ENCODE results near the gene FAM83C. TPM values are rescaled to one million over a fixed set of nuclear protein-coding genes. Genes with fewer than 3 reads are reported as not detected.

FAM83C gene
- total RNA-seq, 2 experiments from 2014 or later: not detected

- no peak for ATAC-seq
- no peak for DNase-seq
- Mint-ChIP-seq H3K27ac (no peak overlapping the region), H3K4me3 (no peak overlapping the region), H3K36me3 (ENCODE audit: low read depth) (peaks cover 8% of the 10 kb centered on the region), H3K4me1 (peaks cover 13% of the 10 kb centered on the region), H3K9me3 (ENCODE audit: low read depth) (no peaks in the 10 kb centered on the region), H3K27me3 (no peaks in the 10 kb centered on the region)
- CTCF ChIA-PET: no interaction called here
- intact Hi-C loops (cut with DNase I, micrococcal nuclease): no loop called here
- POLR2A ChIA-PET: interaction anchor here (1.1 kb wide), 1 partner anchor 14 kb away, joined by 3 read pairs; no protein-coding TSS in a partner anchor
Measured at GRCh38 chr20:35288325-35289060, 3.7 kb downstream of the FAM83C start.

DNA sequence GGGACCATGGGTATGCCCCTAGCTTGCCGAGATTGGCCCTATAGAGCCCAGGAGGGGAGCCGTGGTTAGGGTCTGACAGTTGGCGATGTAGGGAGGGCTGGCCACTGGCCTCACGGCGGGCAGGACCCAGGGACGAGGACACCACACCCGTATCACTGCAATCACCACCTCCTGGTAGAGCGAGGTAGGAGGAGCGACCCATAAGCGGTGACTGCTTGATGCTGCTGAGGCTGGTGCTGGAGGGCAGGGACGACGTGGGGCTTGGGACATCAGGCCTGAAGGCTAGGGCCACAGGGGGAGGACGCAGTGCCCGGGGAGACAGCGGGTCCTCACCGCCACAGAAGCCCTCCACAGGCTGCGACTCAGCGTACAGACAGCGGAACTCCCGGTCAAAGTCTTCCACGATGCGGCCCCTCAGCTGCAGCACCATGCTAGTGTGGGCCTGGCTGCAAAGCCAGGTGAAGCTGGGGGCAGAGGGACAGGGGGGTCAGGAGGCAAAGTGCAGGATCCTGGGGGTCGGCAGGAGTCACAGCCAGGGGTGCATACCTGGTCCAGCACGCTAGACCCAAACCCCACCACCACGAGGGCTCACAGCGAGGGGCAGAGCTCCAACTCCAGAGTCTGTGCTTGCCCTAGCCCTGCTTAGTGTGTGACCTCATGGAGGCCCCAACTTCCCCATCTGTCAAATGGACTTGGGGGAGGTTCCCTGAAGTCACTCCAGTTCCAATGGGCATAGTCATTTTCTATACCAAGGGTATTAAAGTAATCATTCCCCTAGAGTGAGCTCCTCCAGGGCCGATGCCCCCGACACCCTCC is 4.5 kb downstream of the FAM83C start:
- ATAC-seq (no peak), DNase-seq (no peak)
- ChIA-PET CTCF (no interaction called here), POLR2A (no interaction called here)
- intact Hi-C loops (cut with DNase I, micrococcal nuclease): no loop called here
- H3K36me3 Mint-ChIP-seq (ENCODE audit: low read depth): peaks cover 12% of the 10 kb centered on the region
- H3K4me3 Mint-ChIP-seq: no peak overlapping the region
- H3K4me1 Mint-ChIP-seq: peaks cover 17% of the 10 kb centered on the region
- no peaks in the 10 kb centered on the region for H3K27me3 Mint-ChIP-seq
- no peak overlapping the region for H3K27ac Mint-ChIP-seq
- H3K9me3 Mint-ChIP-seq (ENCODE audit: low read depth): no peaks in the 10 kb centered on the region

GRCh38 chr20:35286899-35287508 is 5.2 kb downstream of the FAM83C start:
- Mint-ChIP-seq H3K36me3 (ENCODE audit: low read depth) (peaks cover 18% of the 10 kb centered on the region), H3K27me3 (no peaks in the 10 kb centered on the region), H3K9me3 (ENCODE audit: low read depth) (no peaks in the 10 kb centered on the region), H3K27ac (no peak overlapping the region), H3K4me3 (no peak overlapping the region), H3K4me1 (peaks cover 21% of the 10 kb centered on the region)
- ChIA-PET POLR2A (no interaction called here), CTCF (interaction anchor here (0.6 to 1.4 kb wide), 2 partner anchors 15 to 16 kb away, joined by 5 to 6 read pairs; no protein-coding TSS in a partner anchor)
- ATAC-seq (no peak), DNase-seq (no peak)
- intact Hi-C loops (cut with DNase I, micrococcal nuclease): no loop called here

DNA sequence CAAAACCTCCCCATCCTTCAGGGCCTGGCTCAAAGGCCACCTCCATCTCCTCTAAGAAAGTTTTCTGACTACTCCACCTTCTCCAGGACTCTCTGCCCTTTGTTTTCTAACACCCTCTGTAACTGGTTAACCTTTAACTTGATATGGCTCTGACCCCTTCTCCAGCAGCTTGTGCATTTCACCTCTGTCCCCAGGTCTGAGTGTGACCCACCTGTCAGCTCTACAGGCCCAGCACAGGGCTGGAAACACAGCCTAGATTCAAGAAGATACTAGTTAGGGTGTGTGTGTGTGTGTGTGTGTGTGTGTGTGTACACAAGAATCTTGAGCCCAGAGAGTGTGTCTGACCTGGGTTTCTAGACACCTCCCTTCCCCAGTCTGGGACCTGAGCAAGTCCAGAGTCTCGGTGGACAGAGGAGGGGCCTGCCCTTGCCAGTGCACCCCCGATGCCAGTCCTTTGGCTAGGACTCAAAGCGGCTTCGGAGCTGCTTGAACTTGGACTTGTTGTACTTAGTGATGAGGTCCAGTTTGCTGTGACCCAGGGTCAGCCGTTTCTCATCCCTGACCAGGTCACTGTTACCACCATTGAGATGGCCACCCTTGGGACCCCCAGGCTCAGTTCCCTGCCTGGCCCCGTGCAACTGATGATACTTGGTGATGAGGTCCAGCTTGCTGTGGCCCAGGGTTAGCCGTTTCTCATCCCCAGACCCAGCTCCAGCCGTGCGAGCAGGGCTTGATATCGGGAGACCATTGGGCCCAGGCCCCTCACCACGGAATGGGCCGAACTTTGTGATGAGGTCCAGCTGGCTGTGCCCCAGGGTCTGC is 5.9 kb downstream of the FAM83C start:
- Mint-ChIP-seq H3K27ac (peak overlapping the region; percentile 91), H3K4me1 (peaks cover 23% of the 10 kb centered on the region), H3K27me3 (no peaks in the 10 kb centered on the region), H3K36me3 (ENCODE audit: low read depth) (peaks cover 24% of the 10 kb centered on the region), H3K9me3 (ENCODE audit: low read depth) (no peaks in the 10 kb centered on the region), H3K4me3 (peak overlapping the region; percentile 81)
- intact Hi-C loops (cut with DNase I, micrococcal nuclease): no loop called here
- ChIA-PET POLR2A (no interaction called here), CTCF (interaction anchor here (0.6 to 1.4 kb wide), 2 partner anchors 16 to 17 kb away, joined by 5 to 6 read pairs; no protein-coding TSS in a partner anchor)
- no peak for DNase-seq
- ATAC-seq: no peak

DNA sequence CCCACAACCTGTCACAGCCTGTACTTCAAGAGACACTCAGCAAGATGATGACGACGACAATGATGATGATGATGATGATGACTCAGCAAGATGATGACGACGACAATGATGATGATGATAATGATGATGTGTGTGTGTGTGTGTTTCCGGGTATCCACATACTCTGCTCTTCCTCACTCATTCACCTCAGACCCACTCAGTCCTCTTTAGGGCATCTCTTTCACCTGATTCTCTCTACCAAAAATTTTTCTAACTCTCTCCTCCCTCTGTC is 6.5 kb downstream of the FAM83C start:
- peaks cover 23% of the 10 kb centered on the region for H3K4me1 Mint-ChIP-seq
- H3K9me3 Mint-ChIP-seq (ENCODE audit: low read depth): no peaks in the 10 kb centered on the region
- ChIA-PET POLR2A (no interaction called here), CTCF (interaction anchor here (1.4 kb wide), 1 partner anchor 18 kb away, joined by 6 read pairs; no protein-coding TSS in a partner anchor)
- no peaks in the 10 kb centered on the region for H3K27me3 Mint-ChIP-seq
- ATAC-seq (no peak), DNase-seq (no peak)
- intact Hi-C loops (cut with DNase I, micrococcal nuclease): loop anchor here in 1 of 2 experiments (2.0 kb wide), 1 partner anchor 667 kb away; no protein-coding TSS in a partner anchor
- peak overlapping the region; percentile 91 for H3K27ac Mint-ChIP-seq
- peaks cover 24% of the 10 kb centered on the region for H3K36me3 Mint-ChIP-seq (ENCODE audit: low read depth)
- H3K4me3 Mint-ChIP-seq: peak overlapping the region; percentile 81

GRCh38 chr20:35284992-35285805 is 7.0 kb downstream of the FAM83C start:
- CTCF ChIA-PET: interaction anchor here (0.8 to 1.5 kb wide), 7 partner anchors 10 to 669 kb away, joined by 3 to 7 read pairs (median 3); partner anchors contain the start of gene SCAND1
- H3K4me1 Mint-ChIP-seq: peaks cover 23% of the 10 kb centered on the region
- no peaks in the 10 kb centered on the region for H3K9me3 Mint-ChIP-seq (ENCODE audit: low read depth)
- peaks cover 30% of the 10 kb centered on the region for H3K36me3 Mint-ChIP-seq (ENCODE audit: low read depth)
- peak overlapping the region; percentile 91 for H3K27ac Mint-ChIP-seq
- H3K27me3 Mint-ChIP-seq: no peaks in the 10 kb centered on the region
- DNase-seq: no peak
- no peak for ATAC-seq
- POLR2A ChIA-PET: interaction anchor here (0.6 to 1.5 kb wide), 4 partner anchors 14 to 1558 kb away, joined by 3 to 5 read pairs (median 4); partner anchors contain the start of gene UQCC1
- intact Hi-C loops (cut with DNase I, micrococcal nuclease): loop anchor here in 1 of 2 experiments (1.0 to 2.0 kb wide), 5 partner anchors 20 to 668 kb away; partner anchors contain the start of genes GSS, MYH7B and TRPC4AP
- H3K4me3 Mint-ChIP-seq: peak overlapping the region; percentile 81

GRCh38 chr20:35284267-35284991 is 7.8 kb downstream of the FAM83C start, which contains the start of gene EIF6:
EIF6 (minus strand) TSS chr20:35284772; CDS start chr20:35284487, 285 bp downstream.
- H3K4me1 Mint-ChIP-seq: peaks cover 23% of the 10 kb centered on the region
- peak within 1 kb of the TSS; percentile 91 for H3K27ac Mint-ChIP-seq
- peak within 1 kb of the TSS; percentile 81 for H3K4me3 Mint-ChIP-seq
- POLR2A ChIA-PET: interaction anchor here (0.5 to 1.5 kb wide), 9 partner anchors 13 to 1558 kb away, joined by 3 to 5 read pairs (median 3); partner anchors contain the start of genes SCAND1 and UQCC1
- H3K36me3 Mint-ChIP-seq (ENCODE audit: low read depth): peaks cover 37% of the 10 kb centered on the region
- H3K27me3 Mint-ChIP-seq: no peaks in the 10 kb centered on the region
- CTCF ChIA-PET: interaction anchor here (0.7 to 1.5 kb wide), 7 partner anchors 9 to 722 kb away, joined by 3 to 7 read pairs (median 3); partner anchors contain the start of gene SCAND1
- intact Hi-C loops (cut with DNase I, micrococcal nuclease): loop anchor here in 1 of 2 experiments (1.0 to 2.0 kb wide), 5 partner anchors 21 to 668 kb away; partner anchors contain the start of genes GSS, MYH7B and TRPC4AP
- ATAC-seq (peak; percentile 85), DNase-seq (peak; percentile 88)
- H3K9me3 Mint-ChIP-seq (ENCODE audit: low read depth): no peaks in the 10 kb centered on the region

- peak; percentile 58 for DNase-seq
- peaks cover 42% of the 10 kb centered on the region for H3K36me3 Mint-ChIP-seq (ENCODE audit: low read depth)
- peak overlapping the region; percentile 91 for H3K27ac Mint-ChIP-seq
- peak overlapping the region; percentile 81 for H3K4me3 Mint-ChIP-seq
- intact Hi-C loops (cut with DNase I, micrococcal nuclease): loop anchor here in 1 of 2 experiments (1.0 to 2.0 kb wide), 5 partner anchors 22 to 669 kb away; partner anchors contain the start of genes GSS, MYH7B and TRPC4AP
- peaks cover 23% of the 10 kb centered on the region for H3K4me1 Mint-ChIP-seq
- ChIA-PET CTCF (interaction anchor here (0.6 to 1.5 kb wide), 11 partner anchors 9 to 721 kb away, joined by 3 to 7 read pairs (median 3); partner anchors contain the start of genes EDEM2 and SCAND1), POLR2A (interaction anchor here (0.5 to 1.5 kb wide), 8 partner anchors 11 to 855 kb away, joined by 3 to 5 read pairs (median 3); partner anchors contain the start of gene SCAND1)
- peak; percentile 25 for ATAC-seq
- no peaks in the 10 kb centered on the region for H3K9me3 Mint-ChIP-seq (ENCODE audit: low read depth)
- H3K27me3 Mint-ChIP-seq: no peaks in the 10 kb centered on the region
Measured at GRCh38 chr20:35283441-35284266, 8.6 kb downstream of the FAM83C start.

Data from activated CD4-positive, alpha-beta T cell treated with anti-CD3 and anti-CD28 coated beads for 36 hours (primary cell).